Stimulated activated CD4-positive, alpha-beta T cell treated with anti-CD3 and anti-CD28 coated beads, Interleukin-12 subunit alpha, Interleukin-12 subunit beta, amount 100 ng/mL, for 4 hours (primary cell): ENCODE measurements around the gene IP6K2.

Experiments used
- DNase-seq: peaks from one replicate; pipeline ENCODE4 v3.0.0-alpha.2; 2020

Gene IP6K2

DNA sequence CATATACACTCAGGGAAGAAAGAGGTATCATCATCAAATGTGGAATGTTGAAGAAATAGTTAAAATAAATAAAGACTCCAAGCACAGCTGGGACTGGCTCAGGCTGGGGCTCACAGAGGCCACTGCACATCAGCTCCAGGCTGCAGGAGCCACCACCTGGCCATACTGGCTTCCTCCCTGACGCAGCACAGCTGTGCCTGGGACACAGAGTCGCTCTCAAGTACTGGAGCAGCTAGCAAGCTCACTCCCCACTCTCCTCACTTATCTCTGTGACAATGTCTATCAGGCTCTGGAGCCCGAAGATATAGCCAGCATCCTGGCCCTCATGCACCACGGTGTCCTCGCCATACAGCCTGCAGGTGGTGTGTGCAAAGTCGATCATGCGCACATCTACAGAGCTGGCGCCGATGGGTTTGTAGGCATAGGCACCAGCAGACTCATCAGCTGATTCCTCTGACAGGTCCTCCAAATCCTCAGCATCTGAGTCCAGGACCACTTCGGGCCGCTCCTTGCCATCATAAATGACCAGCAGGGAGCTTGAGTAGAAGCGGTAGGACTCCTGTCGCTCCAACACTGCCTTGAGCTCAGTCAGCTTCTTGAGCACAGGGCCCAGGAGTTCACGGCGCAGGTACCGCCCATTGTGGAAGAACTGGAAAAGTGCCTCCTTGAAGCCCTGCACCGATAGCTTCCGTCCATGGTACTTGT is 28.8 kb downstream of the IP6K2 start:
- no peak for DNase-seq

DNA sequence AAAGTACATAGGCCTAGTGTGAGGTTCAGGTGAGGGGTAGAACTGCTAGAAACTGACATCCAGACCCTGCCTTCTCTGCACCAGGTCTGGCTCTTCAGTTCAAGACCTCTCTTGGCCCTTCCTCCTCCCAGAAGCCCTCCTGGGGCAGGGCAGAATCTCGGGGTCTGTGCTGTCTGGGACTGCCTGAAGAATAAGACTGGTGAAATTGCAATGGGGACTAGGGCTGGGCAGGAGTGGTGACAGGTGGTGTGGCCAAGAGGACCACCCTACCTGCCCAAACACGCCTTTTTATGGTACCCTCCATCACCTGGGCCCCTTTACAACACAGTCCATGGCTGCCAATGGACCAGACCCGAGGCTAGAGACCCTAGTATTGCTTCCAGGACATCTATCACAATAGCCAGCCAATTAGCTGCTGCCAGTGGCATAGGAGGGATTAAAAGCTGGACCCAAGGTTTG is 29.8 kb downstream of the IP6K2 start:
- DNase-seq, result no peak

DNA sequence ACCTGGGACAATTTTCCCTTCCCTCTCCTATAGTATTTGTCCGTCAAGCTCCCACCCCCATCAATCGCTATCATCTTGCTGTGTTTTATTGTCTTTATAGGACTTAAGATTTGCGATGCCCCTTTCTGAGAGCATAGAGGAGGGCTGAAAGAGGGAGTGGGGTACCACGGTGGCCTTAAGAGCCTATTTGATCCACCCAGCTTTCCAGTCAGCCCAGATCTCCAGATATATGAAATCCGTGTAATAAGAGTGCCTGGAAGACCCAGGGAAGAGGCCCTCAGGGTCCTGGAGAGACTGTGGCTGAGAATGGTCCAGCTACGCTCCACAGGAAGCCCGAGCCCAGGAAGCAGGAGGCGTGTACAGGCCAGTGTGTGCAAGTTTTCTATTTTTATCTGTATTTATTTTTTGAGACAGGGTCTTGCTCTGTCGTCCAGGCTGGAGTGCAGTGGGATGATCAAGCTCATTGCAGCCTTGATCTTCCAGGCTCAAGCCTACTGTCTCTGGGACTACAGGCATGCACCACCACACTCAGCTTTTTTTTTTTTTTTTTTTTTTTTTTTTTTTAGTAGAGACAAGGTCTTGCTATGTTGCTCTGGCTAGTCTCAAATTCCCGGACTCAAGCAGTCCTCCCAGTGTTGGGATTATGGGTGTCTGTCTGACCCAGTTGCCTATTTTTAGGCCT is 30.3 kb downstream of the IP6K2 start:
- no peak for DNase-seq

DNA sequence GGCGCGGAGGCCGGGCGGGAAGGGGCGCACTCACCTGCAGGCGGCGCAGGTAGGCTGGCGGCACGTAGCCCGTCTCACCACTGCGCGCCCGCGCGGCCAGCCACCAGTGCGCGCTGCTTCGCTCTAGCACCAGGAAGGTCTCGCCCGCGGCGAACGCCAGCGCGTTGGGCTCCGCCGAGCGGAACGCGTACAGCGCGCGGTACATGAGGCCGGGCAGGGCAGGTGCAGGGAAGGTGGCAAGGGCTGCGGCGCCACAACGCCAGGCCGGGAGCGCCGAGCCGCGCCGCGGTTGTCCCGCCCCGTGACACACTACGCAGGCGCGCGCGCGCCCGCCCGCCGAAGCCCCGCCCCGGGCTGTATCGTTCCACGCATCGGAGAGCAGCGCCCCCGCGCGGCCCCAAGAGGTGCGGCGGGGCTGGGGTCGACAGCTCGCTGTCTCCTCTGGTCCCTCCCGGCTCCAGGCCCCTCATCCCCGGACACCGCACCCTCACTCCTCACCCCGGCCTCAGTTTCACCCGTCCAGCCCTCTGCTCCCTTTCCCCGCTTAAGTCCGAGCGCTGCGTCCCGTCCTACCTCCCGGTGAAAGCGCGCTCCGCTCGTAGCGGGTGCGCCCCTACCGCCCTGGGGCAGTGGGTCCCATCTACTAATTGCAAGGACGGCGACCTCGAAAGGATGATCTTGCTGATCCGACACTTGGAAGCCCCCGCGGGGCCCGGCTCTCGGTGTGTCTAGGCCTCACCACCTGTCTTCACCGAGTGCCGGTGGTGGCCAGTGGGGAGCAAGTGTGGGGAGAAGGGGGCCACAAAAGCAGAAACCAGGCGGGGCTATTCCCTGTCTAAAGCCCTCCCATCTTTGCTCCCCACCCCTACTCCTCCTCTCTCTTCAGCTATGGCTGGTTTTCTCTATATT is 31.2 kb downstream of the IP6K2 start, which contains the start of gene NCKIPSD:
Gene NCKIPSD (minus strand): TSS at position 313 of the 909 bp plus-strand sequence. CDS start 108 bp downstream, at position 205.
- DNase-seq, result peak; percentile 93

DNA sequence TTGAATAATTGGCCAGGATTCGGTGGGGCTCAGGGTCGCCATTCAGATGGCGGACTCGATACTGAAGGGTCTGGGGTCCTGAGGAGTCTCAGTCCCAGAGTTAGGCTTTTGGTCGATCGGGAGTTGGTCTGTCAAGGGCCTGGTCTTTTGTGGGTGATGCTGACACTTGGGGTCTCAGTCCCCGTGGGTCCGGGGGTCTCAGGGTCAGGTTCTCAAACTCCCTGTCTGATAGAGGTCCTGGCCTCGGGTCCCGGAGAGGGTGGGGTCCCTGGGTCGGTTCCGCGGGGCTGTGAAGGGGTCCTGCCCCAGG is 31.8 kb downstream of the IP6K2 start:
- DNase-seq, result no peak

DNA sequence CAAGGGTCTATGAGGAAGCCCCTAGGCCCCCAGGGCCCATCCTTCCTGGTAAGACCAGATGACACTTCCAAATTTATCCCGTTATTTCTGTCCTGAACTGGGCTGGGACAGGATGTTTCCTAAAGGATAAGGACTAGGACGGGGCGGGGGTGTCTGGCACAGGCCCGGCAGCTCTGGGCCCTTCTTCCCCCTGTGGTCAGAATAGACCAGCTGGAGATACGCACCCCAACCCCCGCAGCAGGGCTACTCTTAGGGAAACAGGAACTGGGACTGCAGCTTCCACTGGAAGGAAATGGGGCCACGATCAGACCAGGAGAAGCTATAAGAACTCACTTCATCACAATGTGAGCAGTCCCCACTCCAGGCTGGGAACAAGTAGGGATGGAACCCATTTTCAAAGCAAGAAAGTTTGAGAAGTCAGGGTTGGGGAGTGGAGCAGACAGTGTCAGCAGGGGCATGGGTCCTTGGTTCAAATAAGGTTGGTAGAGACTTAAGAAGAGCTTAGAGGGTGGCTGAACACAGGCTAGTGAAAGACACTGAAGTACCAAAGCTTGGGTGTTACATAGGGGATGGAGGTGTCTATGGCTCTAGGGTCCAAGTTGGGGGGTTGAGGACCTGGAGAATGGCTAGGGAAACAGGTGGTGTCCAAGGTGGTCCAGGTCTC is 32.4 kb downstream of the IP6K2 start:
- no peak for DNase-seq

DNA sequence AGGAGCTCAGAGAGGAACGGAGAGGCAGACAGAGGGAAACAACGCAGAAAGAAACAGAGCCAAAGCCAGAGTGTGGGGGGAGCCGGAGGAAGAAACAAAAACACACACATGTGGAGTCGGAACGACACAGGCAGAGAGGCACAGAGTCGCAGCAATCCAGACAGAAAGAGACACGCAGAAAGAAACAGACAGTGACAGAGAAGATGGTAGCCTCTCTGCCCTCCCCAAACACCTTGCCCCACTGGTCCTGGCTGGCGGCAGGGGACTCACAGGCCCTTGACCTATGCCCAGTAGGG is 33.0 kb downstream of the IP6K2 start:
- no peak for DNase-seq

DNA sequence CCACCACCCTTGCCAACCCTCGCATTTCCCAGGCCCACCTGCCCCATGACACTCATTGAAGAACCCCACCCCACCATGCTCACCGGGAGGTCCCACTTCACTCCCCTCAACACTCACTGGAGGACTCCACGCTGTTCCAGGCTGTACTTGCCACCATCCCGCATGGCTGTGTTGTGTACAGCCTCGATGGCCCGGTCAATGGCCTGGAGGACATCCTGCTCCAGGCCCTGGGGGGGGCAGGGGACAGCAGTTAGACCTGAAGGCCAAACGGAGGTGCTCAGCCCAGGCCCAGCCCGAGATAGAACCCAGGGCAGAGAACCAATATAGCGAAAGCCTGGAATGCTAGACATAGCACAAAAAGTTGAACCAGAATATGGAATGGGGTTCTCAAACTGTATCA is 34.2 kb downstream of the IP6K2 start:
- DNase-seq, result no peak

DNA sequence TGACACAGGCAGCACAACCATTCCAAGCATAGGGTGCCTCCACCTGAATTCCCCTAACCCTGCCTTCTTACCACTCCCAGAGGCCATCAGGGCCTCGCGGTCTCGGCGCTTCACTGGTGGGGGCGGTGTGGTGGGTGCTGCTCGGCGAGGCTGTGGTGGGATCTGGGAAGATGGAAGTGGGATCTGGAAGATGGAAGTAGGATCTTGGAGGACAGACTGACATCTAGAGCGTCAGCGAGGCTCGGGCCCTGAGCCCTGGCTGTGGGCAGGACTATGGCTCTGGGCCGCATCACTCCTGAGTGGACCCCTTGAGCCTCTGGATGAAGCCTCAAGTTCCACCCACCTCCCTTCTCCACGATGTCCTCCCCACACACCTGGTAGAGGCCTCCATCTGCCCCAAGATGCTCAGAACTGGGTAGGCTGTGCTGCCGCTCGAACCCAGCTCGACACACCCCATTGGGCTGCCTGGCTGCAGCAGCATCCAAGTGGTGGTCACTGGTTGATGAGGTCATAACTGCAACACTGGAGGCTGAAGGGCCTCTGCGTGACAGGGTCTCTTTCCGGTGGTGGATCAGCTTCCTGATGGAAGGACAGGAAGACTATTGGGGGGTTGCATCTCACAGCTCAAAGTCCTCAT is 34.9 kb downstream of the IP6K2 start:
- no peak for DNase-seq

DNA sequence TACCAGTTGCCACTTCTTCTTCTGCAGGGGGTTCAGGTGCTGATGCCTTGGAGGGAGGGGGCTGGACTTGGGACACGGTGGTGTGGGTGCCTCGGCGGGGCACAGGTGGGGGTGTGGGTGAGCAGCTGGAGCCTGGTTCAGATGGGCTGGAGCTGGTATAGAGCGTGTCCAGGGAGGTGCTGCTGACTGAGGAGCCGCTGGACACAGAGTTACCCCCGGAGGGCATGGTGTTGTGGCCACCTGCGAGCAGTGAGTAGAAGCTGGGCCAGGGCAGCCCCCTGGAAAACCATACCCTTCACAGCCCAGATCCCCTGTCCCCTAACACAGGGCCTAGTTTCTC is 35.5 kb downstream of the IP6K2 start:
- no peak for DNase-seq

DNA sequence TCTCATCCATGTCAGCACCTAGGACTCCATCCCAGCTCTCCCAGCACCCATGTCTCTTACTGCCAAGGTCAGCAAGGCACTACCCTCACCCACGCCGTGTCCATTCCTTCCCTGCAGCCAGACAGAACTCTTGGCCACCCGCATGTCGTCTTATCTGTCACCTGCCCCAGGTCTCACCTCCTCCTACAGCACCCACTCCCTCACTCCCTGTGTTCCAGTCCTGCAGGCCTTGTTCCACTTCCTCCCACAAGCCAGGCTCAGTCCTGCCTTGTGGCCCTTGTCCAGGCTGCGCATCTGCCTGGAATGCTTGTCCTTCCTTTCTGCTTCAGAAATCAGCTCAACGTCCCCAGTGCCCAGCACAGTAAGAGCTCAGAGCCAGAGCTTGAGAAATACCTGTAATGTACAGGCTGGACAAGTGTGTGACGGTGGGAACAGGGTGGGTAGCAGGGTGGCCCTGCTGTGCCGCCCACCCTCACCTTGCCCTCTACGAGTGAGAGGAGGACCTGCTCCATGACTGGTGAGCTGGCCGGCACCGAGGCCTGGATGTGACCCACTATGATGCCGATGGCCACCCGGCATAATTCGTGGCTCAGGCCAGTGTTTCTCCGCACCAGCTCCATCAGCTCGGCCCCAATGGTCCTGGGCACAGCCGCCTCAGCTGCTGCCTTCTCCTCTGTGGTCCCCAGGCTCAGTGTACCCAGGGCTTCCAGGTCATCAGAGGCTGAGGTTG is 36.0 kb downstream of the IP6K2 start:
- DNase-seq, result no peak

DNA sequence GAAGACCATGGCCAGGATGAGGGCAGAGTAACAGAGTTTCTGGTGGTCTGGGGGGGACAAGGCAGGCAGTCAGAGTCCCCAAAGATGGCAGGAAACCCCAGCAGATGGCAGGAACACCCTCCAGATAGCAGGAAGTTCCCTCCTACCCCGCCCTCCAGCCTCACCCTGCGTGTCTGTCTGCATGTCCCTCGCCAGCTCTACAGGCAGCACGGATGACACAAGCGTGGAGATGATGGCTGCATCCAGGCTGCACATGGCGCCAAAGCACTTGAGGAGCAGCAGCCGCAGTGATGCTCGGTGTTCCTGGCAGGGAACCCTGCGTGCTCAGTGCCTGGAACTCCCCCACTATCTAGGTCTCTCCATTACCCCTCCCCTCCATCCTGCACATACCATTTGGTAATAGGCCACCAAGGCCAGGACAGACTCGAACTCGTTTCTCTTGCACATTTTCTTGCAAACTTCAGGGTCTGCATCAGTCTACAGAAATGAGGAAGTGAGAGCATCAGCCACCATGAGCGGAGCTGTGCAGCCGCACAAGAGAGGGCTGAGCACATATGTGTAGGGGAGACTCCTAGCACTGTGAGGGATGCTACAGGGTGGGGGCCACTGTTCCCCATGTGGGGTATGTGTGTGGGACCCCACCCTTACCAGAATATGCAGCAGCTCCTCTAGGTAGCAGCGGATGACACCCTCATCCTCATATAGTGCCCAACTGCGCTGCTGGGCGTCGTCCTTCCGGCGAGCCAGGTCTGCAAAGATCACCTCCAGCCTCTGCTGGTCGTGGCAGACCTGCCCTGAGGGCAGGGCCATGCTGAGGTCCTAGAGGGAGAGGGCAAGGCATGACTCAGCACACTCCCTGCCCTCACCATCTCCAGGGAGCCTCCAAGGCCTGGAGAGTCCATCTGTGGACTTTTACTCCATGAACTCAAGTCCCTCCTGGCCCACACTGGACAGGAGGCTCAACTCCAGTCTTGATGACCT is 37.3 kb downstream of the IP6K2 start:
- no peak for DNase-seq

DNA sequence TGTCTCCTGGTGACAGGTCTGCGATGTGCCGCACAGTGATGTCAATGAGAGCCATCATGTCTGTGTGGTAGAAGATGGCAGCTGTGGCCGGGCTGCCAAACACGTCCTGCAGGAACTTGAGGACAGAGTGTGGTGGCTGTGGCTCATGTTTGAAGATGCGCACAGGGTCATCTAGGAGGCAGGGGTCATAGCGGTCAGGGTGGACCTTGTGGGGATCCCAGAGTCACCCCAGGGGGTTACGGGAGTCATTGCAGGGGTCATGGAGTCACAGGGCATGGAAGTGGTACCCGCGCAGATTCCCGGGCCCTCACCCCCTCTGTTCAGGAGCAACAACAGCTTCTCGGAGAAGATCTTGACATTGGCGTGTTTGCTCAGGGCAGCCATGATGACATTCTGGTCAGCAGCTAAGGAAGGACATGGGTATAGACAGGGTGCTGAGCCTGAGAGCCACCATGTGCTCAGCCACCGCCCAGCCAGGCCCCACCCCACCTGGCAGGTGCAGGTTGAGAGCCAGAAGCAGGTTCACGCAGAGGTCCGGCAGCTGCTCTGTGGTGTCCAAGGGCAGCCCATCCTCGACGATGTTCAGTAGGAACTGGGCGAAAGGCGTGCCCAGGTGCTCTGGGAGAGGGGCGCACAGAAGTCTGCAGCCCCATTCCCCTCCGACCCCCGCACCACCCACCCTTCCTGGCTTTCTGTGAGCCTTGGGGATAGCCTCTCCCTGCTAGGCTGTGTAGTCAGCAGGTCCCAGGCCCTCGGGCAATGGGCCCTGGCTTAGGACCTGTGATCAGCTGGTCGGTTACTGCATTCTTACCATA is 38.2 kb downstream of the IP6K2 start:
- DNase-seq, result no peak

DNA sequence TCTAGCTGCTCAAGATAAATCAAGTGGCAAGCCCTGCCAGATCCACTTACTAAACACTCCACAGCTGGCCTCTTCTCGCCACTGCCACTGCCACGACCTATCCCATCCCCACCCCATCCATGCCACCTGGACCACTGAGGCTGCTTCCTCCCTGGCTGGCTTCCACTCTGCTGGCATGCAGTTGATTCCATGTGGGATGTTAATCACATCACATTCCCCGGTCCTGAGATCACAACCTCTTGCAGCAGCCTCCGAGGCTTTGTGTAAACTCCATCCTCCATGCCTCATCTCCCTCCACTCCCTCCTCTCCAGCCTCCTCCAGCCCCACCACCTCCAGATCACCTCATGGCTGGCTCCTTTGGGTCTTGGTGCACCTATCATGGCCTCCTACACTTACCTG is 39.0 kb downstream of the IP6K2 start:
- DNase-seq, result no peak

DNA sequence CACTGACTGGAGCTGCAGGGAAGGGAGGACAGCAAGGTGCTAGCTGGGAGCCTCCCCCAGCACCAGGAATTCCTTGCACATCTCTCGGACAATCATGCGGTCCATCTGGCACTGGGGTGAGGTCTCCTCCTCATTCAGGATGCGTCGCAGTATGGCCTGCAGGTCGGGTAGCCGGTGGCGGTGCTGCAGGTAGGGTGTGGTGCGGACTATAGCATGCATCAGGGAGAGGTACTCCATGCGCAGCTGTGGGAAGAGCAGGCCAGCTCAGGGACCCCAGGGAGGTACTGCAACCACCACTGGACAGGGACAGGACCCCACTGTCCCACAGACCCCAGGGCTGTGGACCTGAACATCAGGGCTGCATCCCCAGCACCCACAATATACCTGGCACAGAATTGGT is 42.5 kb downstream of the IP6K2 start:
- no peak for DNase-seq

DNA sequence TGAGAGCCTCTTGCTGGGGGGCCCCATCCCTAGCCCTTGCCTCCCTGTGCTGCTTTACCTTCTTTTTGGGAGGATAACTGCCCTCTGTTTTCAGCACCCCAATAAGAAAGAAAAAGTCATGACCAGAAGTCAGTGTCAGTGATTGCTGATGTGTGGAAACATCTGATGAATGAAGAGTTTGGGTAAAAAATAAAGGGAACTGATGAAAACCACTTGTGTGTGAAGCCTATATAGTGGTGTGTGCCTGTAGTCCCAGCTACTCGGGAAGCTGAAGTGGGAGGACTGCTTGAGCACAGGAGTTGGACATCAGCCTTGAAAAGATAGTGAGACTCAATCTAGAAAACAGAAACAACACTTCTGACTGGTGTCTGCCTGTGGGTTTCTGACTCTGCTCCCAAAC is 44.5 kb downstream of the IP6K2 start:
- DNase-seq, result no peak

DNA sequence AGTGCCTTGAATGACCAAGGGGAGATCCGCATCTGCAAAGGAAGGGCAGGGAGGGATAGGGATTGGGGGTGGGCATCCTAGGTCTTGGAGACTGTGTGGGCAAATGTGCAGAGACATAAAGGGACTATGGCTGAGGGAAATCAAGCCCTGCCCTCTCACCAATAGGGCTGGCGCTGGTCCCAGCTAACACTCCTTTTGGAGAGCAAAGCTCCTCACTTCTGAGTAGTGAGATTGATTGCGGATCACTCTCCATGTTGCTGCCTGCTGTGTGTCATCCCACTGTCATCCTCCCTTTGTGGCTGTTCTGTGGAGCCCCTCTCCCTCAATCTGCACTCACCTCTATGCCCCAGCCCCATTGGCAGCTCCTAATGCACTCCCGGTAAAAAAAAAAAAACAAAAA is 52.1 kb downstream of the IP6K2 start:
- no peak for DNase-seq

DNA sequence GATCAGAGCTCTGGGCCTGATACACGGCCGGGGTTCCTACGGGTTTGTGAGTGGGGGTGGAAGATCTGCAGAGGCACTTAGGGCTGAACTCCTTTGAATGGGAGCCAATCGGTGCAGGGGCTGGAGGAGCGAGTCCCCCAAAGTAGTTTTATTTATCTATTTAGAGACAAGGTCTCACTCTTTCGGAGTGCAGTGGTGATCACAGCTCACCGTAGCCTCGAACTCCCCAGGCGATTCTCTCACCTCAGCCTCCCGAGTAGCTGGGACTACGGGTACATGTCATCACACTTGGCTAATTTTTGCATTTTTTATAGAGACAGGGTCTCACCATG is 52.7 kb downstream of the IP6K2 start:
- no peak for DNase-seq

DNA sequence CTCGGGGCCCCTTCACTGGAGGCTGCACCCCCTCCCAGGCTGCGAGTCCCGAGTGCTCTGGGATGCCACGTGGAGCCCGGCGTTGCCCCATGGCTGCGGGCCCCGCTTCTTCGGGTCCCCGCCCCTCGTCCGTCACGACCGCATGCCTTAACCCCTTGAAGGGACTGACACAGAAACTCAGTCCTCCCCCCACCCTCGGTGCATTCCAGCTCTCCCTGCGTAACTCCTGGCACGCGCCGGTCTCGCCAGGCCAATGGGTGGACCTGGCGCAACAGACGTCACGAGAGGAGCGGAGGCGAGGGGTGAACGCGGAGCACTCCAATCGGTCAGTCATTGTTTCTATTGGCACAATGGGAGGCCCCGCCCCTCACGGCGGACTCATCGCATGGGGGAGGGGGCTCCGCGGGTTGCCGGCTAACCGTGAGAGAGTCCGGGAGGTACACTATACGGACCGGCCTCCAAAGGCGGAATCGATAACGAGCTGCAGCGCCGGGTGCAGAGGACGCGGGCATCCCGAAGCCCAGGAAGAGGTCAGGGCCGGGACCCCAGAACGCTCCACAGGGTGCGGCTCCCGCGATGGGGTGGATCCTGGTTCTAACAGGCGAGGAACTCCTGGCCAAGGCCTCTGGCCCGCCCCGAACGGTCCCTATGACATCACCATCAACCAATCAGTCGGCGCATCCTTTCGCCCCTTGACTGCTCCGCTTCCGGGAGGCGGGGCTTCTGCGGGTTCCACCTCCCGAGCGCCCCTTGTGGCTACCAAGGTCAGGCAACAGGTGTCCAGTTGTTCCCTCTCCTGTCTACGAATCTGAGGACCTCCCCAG is 53.3 kb downstream of the IP6K2 start:
- DNase-seq, result peak; percentile 81
